CD1c-positive myeloid dendritic cell (primary cell): ENCODE results near the gene LRFN2.
A peak's percentile ranks its signal among the peaks of the same experiment; 100 is the strongest.

Source experiments
- DNase-seq: peaks from one replicate; pipeline ENCODE4 v3.0.0-alpha.2; 2016; ENCODE audit errors: extremely low spot score

The LRFN2 gene

GRCh38 chr6:40349901-40350746 is 237.0 kb downstream of the LRFN2 start:
- DNase-seq, result no peak

GRCh38 chr6:40349123-40349900 is 237.9 kb downstream of the LRFN2 start:
- DNase-seq, result no peak

- no peak for DNase-seq
Measured at GRCh38 chr6:40348591-40348990, 238.6 kb downstream of the LRFN2 start.

- DNase-seq, result no peak
Measured at GRCh38 chr6:40347571-40348011, 239.6 kb downstream of the LRFN2 start.

GRCh38 chr6:40346246-40346645 is 240.9 kb downstream of the LRFN2 start:
- no peak for DNase-seq

GRCh38 chr6:40344566-40345167 is 242.5 kb downstream of the LRFN2 start:
- no peak for DNase-seq

GRCh38 chr6:40343877-40344565 is 243.1 kb downstream of the LRFN2 start:
- DNase-seq, result no peak

- DNase-seq, result peak; percentile 9
Measured at GRCh38 chr6:40343318-40343876, 243.8 kb downstream of the LRFN2 start.

GRCh38 chr6:40342723-40343122 is 244.4 kb downstream of the LRFN2 start:
- no peak for DNase-seq

GRCh38 chr6:40341726-40342125 is 245.4 kb downstream of the LRFN2 start:
- DNase-seq, result no peak
